Measurements from ENCODE around the gene KRT13.

- TF ChIP-seq CTCF (IDR thresholded peaks at IDR 0.05; ENCODE audit: low read depth, low read length, missing input control) (no peak), REST (IDR thresholded peaks at IDR 0.05) (no peak), MAX (IDR thresholded peaks at IDR 0.05) (no peak), SP1 (IDR thresholded peaks at IDR 0.05) (no peak), TAF1 (conservative IDR thresholded peaks at IDR 0.05) (no peak), HNF4G (IDR thresholded peaks at IDR 0.05) (no peak)
Observed at GRCh38 chr17:41523225-41523593, 17.8 kb upstream of the KRT13 start.
